CD4-positive, alpha-beta T cell treated with Interleukin-17A for 1 hour (primary cell): ENCODE results near the gene PML.
"Not testable (repeated sequence)": the region's sequence is repeated elsewhere in the genome, so short reads cannot be mapped to it uniquely, and the experiment has no call there.

Source experiments
- DNase-seq: peaks from one replicate; pipeline ENCODE4 v3.0.0-alpha.2; 2020

PML gene

DNA sequence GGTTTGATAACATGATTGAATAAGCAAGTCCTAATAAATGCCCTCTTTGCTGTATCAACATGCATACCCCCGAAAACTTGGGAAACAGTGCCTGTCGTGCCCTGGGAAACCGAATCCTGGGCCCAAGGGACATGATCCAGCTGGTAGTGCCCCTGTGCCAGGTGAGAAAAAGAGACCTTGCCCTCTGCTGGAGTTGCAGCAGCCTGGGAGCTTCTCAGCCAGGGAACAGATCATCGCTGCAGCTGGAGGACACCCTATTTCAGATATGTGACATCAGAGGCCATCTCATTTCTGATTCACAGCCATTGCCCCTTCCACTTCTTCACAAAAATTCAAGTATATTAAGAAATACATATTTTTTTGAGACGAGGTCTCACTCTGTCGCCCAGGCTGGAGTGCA lies 34.7 kb upstream of the PML start:
- no peak for DNase-seq

DNA sequence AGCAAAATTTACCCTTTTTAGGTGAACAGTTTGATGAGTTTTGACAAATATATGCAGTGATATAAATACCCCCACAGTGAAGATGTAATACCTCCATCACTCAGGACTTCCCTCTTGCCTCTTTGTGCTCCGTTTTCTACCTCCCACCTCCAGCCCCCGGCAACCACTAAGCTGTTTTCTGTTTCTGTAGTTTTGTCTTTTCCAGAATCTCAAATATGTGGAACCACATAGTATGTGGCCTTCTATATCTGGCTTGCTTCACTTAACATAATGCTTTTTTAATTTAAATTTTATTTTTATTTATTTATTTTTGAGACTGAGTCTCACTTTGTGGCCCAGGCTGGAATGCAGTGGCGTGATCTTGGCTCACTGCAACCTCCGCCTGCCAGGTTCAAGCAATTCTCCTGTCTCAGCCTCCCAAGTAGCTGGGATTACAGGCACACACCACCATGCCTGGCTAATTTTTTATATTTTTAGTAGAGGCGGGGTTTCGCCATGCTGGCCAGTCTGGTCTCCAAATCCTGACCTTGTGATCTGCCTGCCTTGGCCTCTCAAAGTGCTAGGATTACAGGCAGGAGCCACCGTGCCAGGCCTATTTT lies 33.9 kb upstream of the PML start:
- not testable (repeated sequence) for DNase-seq

DNA sequence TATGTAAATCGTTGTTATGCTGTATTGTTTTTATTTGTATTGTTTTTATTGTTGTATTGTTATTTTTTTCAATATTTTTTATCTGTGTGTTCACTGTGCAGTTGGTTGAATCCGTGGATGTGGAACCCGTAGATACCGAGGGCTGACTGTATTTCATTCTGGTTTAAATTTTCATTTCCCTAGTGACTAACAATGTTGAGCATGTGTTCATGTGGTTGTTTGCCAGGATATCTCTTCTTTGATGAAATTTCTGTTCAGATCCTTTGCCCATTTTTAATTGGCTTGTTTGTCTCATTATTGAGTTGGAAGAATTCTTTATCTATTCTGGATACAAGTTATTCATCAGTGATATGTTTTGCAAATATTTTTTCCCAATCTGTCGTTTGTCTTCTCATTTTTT lies 32.1 kb upstream of the PML start:
- DNase-seq, result no peak

DNA sequence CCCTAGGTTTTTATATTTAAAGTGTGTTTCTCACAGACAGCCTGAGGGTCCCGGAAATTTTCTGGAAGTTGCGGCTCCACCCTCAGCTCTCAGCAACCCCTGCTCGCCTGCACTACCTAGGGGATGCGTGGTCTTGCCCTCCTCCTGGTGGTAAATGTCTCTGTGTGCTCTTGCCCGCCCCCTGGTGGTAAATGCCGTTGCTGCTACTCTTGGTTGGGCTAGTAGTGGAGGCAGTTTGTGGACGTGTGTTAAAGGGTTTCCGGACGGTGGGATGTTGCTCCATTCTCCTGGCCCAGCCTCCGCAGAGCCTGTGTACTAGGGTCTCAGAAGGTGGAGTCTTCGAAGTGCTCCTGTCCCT lies 29.8 kb upstream of the PML start:
- peak; percentile 88 for DNase-seq

DNA sequence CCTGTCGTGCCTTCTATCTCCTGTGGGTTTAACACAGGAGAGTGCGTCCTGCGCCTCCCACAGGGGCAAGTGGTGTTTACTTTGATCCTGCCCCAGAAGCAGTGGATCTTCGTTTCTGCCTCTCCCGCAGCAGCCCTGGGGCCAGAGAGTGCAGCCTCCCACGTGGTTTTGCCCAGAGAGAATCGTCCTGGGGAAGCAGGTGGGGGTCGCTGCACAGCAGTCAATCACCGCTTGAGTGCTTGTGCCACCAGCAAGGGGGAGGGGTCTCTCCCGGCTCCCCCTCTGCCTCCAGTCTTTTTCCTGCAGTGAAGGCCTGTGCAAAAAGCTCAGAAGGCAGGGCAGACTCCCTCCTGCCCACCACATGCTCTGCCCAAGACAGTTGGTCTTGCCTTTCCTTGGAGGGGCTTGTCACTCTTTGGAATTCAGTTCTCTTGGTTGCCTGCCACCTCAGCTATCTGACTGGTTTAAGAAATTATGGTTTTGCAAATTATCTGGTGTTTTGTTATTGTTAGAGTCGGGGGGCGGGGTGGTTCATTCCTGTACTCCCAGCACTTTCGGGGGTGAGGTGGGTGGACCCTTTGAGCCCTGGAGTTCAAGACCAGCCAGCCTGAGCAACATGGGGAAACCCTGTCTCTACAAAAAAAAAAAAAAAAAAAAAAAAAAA lies 29.3 kb upstream of the PML start:
- no peak for DNase-seq

DNA sequence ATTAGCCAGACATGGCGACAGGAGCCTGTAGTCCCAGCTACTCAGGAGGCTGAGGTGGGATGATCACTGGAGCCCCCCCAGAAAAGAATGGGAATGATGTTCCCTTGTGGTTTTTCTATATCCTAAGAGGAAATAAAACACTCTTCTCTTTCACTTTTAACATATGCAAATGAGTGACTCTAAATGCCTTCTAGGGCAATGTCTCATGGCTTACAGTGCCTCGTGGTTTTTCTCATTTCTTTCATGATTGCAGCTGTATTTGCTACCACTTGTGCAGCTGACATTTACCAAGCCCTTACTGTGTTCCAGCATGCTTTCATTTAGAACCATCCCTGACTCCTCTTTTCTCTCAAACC lies 28.8 kb upstream of the PML start:
- peak; percentile 54 for DNase-seq

DNA sequence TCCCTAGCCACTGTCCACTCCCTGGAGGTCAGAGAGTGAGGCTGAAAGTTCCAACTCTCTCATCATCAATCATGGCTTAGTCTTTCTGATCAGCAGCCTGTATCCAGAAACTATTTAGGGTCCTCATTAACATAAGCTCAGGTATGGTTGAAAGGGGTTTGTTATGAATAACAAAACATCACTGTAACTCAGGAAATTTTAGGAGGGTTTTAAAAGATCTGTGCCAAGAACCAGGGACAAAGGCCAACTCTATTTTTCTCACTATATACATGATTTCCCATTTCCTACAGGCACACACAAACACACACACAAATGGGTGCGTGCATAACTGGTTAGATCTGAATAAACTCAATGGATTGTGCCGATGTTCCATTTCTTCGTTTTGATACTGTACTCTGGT lies 26.1 kb upstream of the PML start:
- no peak for DNase-seq

DNA sequence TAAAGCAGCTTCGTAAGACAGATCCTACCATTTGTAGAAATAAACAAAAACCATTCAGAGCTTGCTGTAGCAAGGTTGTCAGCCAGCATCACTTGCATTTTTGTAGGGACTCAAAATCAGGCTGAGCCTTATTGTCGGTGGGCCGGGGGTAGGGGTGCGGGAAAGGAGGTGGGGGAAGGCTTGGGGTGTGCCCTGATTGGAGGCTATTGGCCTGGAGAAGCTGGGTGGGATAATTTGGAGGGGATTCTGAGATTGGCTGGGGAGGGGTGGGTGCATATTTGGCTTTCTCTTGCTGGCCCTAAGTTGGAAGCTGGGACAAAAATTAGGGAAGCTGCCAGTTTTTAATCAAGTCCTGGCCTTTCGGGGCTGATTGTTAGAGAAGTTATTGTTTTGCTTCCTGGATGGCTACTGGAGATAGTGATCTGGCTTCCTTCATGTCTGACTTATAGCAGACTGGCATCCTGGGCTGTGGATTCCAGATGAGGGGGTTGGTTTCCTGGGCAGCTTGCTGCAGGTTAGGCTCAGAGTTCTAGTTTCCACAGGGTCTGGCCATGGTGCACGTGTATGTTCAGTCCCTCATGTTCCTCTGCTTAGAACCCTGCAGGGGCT lies 25.3 kb upstream of the PML start:
- no peak for DNase-seq

DNA sequence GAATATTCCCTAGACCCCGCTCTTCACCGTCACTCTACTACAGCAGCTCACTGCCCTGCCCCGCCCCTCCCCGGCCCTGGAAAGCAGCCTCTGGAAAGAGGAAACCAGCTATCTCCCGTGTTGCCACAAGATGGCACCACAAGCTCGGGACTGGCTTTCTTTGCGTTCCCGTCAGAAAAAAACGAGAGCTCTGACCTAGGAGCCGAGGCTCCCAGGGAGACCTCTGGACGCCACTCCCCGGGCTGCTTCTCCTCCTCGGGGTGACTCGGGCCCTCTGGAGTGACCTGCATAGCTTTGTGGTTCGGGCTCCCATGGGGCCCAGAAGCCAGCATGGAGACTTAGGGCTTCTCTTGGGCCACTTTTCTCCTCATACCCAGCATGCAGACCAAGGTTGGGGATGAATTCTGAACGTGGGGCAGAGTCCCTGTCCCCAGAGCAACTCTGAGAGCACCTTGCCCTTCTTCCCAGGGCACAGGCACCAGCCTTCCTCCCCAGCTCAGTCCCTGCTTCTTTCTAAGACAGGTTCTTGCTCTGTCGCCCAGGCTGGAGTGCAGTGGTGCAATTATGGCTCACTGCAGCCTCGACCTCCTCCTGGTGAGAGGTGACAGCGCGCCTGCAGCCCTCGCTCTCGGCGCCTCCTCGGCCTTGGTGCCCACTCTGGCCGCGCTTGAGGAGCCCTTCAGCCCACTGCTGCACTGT lies 21.4 kb upstream of the PML start:
- DNase-seq, result peak; percentile 84

DNA sequence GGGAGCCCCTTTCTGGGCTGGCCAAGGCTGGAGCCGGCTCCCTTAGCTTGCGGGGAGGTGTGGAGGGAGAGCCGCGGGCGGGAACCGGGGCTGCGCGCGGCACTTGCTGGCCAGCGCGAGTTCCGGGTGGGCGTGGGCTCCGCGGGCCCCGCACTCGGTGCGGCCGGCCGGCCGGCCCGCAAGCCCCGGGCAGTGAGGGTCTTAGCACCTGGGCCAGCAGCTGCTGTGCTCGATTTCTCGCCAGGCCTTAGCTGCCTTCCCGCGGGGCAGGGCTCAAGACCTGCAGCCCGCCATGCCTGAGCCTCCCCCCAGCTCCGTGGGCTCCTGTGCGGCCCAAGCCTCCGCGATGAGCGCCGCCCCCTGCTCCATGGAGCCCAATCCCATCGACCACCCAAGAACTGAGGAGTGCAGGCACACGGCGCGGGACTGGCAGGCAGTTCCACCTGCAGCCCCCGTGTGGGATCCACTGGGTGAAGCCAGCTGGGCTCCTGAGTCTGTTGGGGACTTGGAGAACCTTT lies 20.8 kb upstream of the PML start:
- not testable (repeated sequence) for DNase-seq

DNA sequence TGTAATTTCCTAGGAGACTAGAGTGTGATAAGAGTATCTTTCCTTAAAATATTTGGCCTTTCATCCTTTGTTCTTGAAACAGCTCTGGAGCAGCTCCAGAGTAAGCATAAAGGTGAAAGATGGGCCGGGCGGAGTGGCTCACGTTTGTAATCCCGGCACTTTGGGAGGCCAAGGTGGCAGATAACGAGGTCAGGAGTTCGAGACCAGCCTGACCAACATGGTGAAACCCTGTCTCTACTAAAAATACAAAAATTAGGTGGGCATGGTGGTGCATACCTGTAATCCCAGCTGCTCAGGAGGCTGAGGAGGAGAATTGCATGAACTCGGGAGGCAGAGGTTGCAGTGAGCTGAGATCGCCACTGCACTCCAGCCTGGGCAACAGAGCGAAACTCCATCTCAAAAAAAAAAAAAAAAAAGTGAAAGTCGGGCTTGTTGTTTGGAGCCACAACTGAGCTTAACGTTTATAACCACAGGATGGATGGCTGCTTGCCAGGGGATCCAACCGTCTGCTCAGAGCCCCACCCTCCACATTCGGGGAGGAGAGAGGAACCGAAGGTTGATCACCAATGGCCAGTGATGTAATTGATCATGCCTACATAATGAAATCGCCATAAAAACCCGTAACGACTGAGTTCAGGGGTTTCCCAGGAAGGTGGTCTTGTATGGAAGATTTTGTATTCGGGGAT lies 18.9 kb upstream of the PML start:
- DNase-seq, result peak; percentile 58

DNA sequence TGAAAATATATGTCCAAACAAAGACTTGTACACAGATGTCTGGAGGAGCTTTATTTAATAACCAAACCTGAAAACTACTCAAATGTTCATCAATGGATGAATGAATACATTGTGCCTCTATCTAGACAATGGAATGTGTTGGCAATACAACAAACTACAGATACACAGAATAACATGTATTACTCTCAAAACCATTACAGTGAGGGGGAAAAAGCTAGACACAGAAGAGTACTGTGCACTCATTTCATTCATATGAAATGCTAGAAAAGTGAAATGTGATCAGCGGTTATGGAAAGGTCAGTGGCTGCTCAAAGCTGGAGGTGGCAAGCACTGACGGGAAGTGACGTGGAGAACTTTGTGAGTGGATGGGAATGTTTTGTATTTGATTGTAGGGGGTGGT lies 15.6 kb upstream of the PML start:
- no peak for DNase-seq

DNA sequence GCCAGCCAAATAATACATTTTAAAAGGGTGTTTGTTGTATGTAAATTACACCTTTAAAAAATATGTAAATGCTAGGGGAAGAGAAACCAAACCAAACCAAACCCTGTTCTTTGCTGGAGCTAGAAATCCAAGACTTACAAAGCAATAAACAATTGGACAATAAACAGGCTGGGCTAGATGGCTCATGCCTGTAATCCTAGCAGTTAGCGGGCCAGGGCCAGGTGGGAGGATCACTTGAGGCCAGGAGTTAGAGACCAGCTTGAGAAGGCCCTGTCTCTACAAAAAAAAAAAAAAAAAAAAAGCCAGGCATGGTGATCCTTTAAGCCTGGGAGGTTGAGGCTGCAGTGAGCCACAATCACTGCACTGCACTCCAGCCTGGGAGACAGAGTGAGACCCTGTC lies 14.9 kb upstream of the PML start:
- DNase-seq, result no peak

DNA sequence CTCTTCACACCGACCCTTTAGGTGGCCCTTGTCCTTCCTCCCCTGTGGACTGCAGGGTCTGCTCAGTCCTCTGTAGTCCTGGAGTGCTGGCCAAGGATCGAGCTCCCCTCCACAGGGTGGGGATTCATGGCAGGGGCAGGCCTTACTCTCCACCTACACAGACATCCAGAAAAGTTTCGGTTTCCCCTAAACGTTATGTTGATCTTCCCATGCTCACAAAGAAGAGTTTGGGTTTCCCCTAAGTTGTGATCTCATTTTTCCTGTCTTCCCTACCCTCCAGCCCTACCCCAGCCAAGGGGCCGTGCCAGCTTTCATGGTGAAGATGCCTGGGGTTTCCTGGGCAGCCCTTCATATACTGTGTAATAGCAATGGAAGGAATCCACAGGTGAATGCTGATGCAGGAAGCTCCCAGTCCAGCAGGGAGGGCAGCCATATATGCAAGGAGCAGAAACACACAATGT lies 12.7 kb upstream of the PML start:
- no peak for DNase-seq

DNA sequence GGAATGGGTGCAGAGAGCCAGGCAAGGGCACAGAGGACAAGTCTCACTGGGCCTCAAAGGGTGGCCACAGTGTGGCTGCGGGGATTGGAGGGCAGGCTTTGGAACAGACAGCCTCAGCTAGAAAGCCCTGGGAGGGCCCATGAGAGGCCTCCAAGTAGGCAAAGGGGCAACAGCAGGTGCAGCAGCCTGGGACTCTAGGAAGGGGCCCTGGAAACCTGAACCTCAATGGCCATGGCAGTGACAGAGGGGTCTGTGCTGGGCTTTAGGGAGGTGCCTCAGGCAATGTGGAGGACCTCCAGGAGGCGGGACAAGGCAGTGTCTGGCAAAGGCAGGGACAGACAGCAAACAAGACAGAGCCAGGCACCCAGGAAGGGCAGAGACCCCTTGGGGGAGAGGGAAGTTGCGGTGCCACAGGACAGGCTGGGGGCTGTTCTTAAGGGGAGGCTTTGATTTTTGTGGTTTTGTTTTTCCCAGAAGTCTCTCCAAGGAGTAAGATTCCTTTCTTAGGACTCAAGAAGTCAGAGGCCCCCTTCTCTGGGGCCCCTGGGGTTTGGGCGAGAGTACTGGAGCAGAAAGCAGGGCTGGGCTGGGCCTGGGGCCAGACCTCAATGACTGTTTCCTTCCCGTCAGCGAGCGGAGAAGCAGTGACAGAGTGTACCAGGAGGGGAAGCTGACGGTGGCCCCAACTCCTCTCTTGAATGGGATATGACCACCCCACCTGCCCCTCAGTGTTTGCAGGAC lies 12.1 kb upstream of the PML start:
- DNase-seq, result no peak

DNA sequence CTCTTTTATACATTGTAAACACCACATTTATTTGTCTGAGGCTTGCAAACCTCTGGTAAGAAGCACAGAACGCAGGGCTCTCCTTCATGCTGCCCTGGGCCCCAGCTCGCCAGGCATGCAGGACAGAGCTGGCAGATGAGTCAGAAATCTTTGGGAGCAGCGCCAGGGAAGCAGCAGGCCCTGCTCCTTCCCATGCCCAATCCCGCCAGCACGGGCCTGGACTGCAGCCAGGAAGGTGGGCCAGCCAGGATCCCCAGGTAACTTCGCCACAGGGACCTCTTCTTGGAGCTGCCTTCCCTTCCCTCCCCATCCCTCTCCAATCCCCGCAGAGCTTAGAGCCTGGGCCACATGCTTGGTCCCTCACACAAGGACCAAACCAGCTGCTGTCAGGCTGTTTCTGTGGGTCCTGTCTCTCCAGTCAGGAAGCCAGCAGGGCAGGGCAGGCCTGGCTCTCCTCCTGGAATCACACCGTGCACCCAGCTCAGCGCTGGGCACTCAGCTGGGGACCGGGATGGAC lies 11.2 kb upstream of the PML start:
- no peak for DNase-seq

DNA sequence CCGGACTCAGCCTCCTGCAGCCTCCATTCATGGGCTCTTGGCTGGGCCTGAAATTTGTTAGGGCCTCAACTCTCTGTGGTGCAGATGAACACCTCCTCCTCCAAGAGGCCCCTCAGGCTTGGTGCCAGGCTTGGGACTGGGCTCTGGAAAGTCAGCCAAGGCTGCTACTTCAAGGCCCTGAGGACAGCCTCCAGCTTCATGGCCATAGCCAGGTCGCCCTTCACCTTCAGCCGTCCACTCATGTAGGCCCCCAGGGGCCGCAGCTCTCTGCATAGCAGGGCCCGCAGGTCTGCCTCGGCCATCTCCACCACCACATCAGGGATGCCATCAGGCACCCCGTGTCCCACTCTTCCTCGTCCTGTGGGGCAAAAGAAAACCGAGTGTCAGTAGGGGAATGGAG lies 10.7 kb upstream of the PML start:
- DNase-seq, result no peak

DNA sequence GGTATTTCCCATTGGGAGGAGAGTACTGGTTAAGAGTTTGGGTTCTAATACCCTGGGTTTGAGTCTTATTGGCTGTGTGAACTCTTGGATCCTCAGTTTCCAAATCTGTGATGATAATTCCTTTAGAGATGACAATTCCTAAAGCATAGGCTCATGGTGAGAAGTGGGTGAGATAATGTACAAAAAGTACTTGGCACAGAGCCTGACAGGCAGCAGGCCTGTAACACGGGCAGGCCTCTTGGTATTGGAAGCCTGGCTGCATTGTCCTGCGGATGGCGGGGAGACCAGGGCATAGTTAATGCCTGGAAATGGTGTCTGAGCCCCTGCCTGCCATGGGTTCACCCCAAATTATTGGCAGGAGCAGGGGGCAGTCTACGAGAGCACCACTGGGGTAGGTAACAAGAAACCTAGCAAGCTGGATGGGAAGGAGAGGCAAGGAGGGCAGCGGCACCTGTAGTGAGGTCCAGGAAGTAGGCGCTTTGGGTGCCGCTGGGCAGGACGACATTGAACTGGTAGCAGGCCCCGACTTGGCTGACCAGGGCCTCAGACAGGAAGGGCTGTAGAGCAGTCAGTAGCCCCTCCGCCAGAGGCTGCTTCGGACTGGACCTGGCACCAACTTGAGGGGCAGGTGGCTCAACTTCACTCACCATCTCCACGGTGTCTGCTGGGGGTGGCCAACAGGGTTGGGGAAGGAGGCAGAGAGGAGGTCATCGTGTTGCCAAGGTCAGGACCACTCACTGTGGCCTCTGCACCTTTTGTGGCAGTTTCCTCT lies 10.1 kb upstream of the PML start:
- DNase-seq, result no peak

DNA sequence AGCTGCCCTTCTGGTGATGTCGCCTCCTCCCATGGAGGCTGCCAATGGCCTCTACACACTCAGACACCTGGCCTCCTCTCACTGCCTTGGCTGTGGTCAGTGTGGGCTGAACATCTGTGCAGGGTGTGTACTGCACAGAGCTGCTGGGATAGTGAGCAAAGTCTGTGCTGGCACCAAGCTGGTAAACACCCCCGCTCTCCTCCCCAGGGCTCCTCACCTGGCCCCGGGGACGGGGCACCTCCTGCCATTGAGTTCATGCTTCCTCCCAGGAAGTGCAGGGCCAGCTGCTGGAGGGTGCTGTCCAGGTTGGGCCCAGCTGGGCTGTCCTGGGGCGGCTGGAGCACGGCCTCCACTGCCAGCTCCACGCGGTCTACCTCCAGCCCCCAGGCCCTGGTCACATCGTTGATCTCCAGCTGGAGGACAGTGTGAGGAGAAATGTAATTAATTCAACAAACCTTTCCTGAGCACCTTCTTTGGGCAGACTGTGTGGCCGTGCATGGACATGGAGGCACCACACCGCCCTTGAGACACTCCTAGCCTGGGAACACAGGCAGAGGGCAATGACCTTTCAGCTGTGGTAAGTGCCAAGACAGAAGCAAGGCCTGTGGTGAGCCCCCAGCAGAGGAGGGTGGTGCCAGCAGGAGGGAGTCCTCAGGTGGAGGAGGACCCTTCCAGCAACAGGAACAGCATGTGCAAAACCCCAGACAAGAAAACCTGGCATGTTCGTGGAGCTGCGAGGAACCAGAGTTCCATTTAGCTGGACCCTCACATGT lies 9.2 kb upstream of the PML start:
- DNase-seq, result no peak

DNA sequence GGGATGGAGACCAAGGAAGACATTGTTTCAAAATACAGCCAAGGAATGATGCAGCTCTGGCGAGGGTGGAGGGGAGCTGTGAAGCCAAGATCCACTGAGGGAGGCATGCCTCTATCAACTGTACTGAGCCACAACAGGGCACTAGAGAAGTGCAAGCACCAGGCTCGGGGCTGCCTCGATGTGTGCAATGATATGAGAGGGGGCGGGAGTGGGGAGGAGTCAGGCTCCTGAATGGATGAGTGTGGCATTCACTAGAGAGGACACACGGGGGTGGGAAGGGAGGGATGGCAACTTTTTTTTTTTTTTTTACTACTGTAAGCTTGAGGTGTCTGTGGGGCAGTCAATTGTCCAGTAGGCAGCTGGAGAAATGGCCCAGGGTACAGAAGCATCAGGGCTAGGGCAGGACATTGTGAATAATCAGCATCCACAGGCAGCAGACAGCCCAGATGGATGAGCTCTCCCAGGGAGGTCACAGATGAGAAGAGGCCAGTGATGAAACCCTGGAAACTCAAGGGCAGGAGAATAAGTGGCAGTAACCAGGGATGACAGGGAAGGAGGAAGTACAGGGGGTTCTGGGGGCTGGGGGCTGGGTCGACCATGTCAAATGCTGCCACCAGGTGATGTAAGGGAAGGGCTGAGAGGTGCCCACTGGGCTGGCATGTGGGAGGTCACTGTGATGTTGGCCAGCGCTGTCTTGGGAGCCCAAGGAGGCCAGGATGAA lies 8.3 kb upstream of the PML start:
- DNase-seq, result no peak
